HTERT RPE-1 (cell line): ENCODE measurements around the gene RPN2.

Experiments used
- in situ Hi-C: fragments of 300-500 bp; cut with MboI; formaldehyde crosslinking; loops from 4 replicates; pipeline ENCODE4 v1.14.3; 2020; ENCODE audit warnings: low sequenced_read_pairs

Gene RPN2

DNA sequence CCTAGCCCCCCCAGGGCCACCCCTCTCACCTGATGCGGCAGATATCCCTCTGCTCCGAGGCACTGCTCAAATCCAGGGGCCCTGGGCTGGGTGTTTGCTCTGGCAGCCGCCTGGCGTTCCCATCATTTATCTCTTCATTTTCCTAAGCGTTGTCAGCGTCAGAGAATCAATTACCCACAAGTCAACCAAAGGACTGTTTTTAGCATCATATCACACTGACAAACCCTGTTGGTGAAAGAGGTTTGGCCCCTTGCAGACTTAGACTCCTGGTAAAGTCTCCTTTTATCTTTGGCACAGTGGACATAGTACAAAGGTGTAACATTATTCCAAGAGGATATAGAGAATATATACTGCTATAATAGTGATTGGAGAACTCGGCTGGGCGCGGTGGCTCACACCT is 82.6 kb downstream of the RPN2 start, which contains the start of gene GHRH:
Gene GHRH, minus strand, starts transcription at position 101 of the 400 bp plus-strand sequence. CDS start 4,925 bp downstream, outside the sequence.
- in situ Hi-C loops = loop anchor here (25.0 kb wide), 1 partner anchor 276 kb away; the partner anchor contains the start of gene BLCAP

GRCh38 chr20:37262505-37262904 is 83.4 kb downstream of the RPN2 start:
- in situ Hi-C loops = loop anchor here (25.0 kb wide), 1 partner anchor 275 kb away; the partner anchor contains the start of gene BLCAP

DNA sequence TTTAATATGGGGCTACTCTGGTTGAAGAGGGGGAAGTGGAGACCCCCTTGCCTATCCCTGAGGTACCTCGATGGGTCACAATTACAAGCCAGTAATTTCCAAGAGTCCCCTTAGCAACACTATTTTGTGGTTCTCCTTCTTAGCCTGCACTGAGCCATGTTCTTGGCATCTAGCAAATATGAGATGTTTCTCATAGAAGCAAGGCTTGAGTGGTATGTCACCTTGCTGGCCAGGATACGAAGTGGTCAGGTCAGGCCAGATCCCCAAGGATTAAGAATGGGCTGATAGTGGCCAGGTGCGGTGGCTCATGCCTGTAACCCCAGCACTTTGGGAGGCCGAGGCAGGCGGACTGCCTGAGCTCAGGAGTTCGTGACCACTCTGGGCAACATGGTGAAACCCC is 84.6 kb downstream of the RPN2 start:
- in situ Hi-C loops = loop anchor here (25.0 kb wide), 1 partner anchor 274 kb away; the partner anchor contains the start of gene BLCAP

DNA sequence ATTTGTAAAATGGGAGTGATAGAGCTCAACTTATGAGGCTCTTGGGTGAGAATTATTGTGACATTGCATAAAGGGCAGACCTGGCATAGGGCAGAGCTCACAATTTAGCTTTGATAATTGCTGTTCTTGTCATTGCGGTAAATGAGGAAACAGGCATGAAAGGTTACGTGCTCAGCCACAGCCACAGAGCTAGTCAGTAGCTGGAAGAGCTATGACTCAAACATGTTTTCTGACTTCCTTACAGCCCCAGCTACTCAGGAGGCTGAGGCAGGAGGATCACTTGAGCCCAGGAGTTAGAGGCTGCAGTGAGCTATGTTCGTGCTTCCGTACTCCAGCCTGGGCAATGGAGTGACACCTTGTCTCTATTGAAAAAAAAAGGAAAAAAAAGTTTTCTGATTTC is 86.0 kb downstream of the RPN2 start:
- in situ Hi-C loops = loop anchor here (25.0 kb wide), 1 partner anchor 272 kb away; the partner anchor contains the start of gene BLCAP

DNA sequence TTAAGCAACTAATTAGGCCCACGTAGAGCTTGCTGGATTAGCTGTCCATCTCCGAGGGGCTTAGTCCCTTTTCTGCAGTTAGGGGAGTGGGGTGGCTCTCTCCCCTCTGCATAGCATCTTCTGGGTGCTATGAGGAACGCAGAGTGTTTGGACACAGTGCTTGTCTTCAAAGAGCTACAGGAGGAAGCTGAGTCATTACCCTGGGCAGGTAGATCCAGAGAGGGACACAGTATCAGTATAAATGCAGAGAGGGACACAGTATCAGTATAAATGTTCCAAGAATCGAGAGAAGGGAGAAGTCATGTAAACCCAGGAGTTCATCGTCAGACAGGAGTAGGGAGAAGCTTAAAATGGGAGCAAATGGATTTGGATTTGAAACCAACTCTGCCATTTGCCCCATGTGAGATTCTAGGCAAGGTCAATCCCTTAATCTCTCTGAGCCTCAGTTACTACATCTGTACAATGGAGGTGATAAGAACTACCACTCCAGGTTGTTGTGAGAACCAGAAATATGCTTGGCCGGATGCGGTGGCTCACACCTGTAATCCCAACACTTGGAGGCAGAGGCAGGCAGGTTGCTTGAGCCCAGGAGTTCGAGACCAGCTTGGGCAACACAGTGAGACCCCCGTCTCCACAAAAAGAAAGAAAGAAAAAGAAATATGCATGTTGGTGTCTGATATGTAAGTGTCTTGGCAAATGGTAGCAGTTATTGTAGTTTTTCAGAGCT is 88.0 kb downstream of the RPN2 start:
- in situ Hi-C loops = loop anchor here (25.0 kb wide), 1 partner anchor 270 kb away; the partner anchor contains the start of gene BLCAP

DNA sequence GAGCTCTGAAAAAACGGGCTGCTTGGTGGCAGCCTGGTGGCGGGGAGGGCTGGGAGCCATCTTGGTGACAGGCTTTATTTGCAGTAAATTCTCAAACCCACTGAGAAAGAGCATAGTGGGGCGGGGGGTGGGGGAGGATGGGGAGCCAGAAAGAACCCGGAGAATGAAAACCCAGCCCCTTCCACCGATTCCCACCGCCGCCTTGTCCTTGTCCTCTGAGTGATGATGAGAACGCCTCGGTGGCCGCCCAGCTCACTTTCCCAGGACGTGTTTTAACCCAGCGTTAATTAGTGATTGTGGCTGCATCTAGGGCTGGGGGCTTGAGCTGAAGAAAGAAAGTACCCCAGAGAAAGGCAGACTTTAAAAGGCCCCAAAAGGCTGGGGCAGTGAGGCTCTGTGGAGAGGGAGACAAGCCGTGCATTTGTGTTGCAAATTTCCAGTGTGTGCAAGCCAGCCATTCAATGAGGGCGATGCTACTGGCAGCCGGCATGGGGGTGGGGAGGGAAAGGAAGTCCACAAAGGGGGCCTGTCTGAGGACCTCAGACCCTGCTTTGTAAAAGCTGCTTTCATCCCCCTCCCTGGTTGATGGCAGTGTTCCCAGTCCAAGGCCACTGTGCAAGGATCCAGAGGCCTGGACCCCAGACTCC is 88.7 kb downstream of the RPN2 start:
- in situ Hi-C loops = loop anchor here (25.0 kb wide), 1 partner anchor 270 kb away; the partner anchor contains the start of gene BLCAP

- in situ Hi-C loops = loop anchor here (25.0 kb wide), 1 partner anchor 267 kb away; the partner anchor contains the start of gene BLCAP
Observed at GRCh38 chr20:37270576-37271420, 91.7 kb downstream of the RPN2 start.

DNA sequence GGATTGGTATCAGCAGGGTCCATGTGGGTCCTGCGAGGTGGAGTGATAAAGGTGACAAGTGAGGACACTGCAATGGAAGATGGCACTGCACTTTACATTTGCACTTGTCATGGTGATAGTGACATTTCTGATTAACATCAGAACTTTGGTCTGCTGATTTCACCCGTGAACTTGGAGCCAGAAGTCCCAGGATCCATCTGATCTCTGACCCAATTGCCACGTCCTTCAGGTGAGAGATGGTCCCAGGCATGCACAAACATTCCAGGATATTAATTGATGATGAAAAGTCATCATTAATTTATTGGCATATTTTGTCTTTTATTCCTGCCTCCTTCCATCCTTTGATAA is 92.3 kb downstream of the RPN2 start:
- in situ Hi-C loops = loop anchor here (25.0 kb wide), 1 partner anchor 266 kb away; the partner anchor contains the start of gene BLCAP

GRCh38 chr20:37273988-37274387 is 94.9 kb downstream of the RPN2 start:
- in situ Hi-C loops = loop anchor here (25.0 kb wide), 1 partner anchor 263 kb away; the partner anchor contains the start of gene BLCAP

GRCh38 chr20:37274851-37275524 is 95.9 kb downstream of the RPN2 start:
- in situ Hi-C loops = loop anchor here (25.0 kb wide), 1 partner anchor 262 kb away; the partner anchor contains the start of gene BLCAP

DNA sequence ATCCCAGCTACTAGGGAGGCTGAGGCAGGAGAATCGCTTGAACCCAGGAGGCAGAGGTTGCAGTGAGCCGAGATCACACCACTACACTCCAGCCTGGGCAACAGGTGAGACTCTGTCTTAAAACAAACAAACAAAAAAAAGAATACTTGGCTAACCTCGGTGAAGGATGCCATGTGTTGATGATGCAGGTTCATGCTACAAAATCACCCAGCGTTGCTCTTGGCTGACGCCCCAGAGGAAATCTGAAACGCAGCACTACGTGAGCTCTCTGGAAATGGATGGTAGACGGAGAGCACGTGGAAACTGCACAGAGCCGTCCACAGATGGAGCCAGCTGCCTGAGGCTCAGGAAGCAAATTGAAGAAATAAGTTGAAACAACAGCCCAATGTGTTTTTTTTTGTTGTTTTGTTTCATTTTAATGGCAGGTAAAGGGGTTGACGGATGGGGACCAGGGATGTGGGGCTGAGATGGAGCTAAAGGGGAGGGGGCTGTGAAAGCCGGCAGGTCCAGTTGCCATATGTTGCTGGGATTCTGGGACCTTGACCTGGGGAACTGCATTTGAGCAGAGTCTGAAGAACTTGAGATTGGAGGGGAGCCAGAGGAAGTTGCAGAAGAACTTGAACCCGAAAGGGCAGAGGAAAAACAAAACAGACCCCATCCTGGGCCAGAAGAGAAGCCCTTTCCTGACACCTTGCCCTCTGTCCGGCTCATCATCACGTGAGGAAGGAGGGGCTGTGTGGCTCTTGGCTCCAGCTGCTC is 97.5 kb downstream of the RPN2 start:
- in situ Hi-C loops = no loop called here

- in situ Hi-C loops = no loop called here
Observed at GRCh38 chr20:37277253-37277593, 98.1 kb downstream of the RPN2 start.

DNA sequence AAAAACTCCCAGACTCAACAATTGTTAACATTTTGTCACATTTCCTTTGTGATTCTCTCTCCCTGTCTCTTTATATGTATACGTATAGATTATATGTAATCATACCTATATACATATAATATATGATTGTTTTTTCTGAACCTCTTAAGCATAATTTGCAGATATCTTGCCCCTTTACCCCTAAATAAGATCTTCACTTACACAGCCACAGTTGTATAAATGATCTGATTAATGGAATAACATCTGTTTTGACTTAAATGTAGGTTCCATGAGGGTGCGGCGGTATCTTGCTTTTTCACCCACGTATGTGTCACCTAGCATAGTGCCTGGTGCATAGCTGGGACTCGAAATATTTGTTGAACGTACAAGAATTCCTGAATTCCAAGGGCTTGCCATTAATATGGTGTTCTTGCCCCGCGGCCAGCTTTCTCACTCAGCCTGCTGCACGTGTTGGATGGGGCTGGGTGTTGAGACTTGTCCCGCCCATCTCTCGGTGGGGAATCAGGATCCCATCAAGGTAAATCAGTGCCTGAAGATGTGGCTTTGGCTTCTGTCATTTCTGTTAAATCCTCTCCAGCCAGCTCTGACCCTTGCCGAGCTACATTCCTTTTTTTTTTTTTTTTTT is 99.9 kb downstream of the RPN2 start:
- in situ Hi-C loops = no loop called here

GRCh38 chr20:37279820-37280219 is 100.7 kb downstream of the RPN2 start:
- in situ Hi-C loops = no loop called here

DNA sequence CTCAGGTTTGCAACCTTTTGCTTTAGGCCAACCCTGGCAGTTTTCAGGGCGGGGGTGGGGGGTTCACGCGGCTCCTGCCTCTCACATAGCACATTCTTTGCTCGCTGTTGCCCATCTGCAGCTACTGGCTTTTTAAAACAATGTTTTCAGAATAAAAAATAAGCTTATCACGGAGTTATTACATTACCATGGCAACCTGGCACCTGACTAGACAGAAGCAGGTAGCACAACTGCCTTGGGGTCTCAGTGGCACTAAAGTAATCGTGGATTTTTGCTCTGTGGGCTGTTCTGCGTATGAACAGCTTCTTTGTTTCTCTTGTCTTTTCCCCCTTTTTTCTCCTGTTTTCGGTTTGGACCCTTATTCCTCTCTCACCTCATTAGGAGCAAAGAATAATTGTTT is 101.3 kb downstream of the RPN2 start:
- in situ Hi-C loops = no loop called here

GRCh38 chr20:37282556-37282955 is 103.4 kb downstream of the RPN2 start:
- in situ Hi-C loops = no loop called here

DNA sequence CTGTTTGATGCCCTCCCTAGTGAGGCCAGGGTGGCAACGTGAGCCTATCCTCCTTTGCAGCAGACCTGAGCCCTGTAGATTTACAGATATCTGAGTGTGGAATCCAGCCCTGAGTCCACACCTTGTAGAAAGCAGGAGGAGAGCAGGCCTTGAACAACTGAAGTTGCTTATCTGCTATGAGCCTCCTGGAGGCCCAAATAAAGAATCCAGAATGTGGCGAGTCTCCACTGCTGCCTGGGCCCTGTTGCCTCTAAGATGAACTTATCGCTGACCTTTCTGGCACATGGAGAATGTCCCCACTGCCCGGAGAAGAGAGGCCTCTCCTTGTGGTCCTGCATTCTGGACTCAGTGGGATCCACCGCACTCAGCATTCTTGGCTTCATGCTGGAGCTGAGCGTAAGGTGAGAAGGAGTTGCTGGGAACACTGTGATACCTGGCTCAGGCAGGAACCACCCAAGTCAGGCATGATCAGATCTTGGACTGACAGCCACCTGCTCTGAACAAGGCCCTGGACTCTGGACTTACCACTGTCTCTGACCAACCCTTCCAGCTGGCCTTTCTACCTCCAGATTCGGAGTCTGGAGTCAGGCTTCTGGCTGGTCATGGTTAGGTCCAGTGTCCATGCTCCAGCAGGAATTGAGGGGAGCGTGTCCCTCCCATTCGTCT is 104.5 kb downstream of the RPN2 start:
- in situ Hi-C loops = no loop called here

GRCh38 chr20:37284691-37285161 is 105.6 kb downstream of the RPN2 start:
- in situ Hi-C loops = no loop called here
